Mucosa of gallbladder (tissue), 1 donor: Measurements from ENCODE around the gene NUDT4. TPM values are rescaled to one million over a fixed set of nuclear protein-coding genes. Genes with fewer than 3 reads are reported as not detected.

Experiments used
- DNase-seq: peaks from one replicate; pipeline ENCODE4 v3.0.0-alpha.2; 2020; ENCODE audit warnings: low spot score
- total RNA-seq: library from RNA; stranded (reverse); gene quantifications from one replicate; pipeline ENCODE4 v1.2.1, GENCODE V29; 2021
- donor health status: DM: no; HTN: no; CAD: no.

NUDT4 gene
- 393 TPM for total RNA-seq

- DNase-seq = peak; percentile 98
Observed at GRCh38 chr12:93377252-93378195, at the start of gene NUDT4. NUDT4 (plus strand) TSS chr12:93377925; CDS start chr12:93378323, 398 bp downstream.

DNA sequence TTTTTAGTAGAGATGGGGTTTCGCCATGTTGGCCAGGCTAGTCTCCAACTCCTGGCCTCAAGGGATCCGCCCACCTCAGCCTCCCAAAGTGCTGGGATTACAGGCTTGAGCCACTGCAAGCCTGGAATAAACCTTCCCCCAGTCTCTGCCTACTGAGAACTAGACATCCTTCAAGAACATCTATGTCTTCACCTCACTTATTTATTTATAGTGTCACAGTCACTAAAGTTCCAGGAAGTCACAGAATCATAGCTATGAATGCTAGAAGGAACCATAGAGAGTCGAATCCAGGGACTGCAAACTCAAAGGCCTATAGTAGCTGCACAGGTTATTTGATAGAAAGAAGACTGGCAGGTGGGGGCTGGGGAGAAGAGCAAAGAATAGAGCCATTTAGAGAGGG is 44.7 kb upstream of the NUDT4 start:
- DNase-seq = no peak

- no peak for DNase-seq
Observed at GRCh38 chr12:93333828-93334227, 43.9 kb upstream of the NUDT4 start.

DNA sequence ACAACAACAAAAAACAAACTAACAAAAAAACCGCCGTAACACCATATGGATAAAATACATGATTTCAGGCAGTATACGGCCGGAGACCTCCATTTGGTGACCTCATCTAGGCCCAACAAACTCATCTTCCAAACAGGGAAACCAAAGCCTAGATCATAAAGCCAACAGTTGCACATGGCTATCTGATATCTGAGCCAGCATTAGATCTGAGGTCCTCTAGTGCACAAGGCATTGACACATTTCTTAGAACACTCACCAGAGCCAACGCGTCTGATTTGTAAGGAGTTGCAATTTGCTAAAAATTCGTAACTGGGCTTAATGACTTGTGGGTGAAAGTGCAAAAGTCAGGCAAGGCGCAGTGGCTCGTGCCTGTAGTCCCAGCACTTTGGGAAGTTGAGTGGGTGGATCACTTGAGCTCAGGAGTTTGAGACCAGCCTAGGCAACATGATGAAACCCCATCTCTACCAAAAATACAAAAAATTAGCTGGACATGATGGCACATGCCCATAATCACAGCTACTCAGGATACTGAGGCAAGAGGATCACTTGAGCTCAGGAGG is 42.0 kb upstream of the NUDT4 start:
- DNase-seq = no peak

DNA sequence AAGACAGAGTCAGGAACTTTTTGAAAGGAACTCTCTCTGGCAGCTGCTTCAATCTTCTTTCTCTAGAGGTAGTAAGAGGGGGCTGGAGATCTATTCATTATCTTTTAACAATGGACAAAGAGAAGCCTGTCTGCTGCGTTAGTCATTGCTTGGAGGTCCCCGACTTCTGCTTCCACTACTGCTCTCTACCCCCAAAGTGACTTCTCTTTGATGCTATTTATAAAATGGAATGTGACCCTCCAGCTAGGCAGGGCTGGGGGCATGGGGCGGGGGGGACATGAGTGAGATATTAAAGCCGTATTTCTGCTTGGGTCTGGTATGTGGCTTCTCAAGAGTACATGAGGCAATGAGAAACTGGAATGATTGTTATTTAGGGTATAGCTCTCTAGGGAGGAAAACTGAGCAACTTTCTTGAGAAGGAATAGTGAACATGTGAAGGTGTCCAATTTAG is 41.4 kb upstream of the NUDT4 start:
- no peak for DNase-seq

DNA sequence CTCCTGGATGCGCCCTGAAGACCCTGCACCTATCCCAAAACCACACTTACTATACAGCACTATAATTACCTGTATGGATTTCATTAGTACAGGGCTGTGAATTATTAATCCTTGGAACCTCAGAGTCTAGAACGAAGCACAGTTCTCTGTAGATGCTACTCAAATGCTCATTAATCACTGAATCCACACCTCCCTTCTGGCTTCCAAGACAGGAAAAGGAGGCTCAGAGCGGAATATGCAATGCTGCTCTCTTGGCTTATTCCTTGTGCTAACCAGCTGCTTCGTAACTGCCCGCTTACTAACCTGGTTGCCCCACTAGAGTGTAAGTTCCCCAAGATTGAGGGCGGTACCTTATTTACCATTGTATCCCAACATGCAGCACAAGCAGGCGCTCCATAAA is 39.1 kb upstream of the NUDT4 start:
- DNase-seq = no peak

DNA sequence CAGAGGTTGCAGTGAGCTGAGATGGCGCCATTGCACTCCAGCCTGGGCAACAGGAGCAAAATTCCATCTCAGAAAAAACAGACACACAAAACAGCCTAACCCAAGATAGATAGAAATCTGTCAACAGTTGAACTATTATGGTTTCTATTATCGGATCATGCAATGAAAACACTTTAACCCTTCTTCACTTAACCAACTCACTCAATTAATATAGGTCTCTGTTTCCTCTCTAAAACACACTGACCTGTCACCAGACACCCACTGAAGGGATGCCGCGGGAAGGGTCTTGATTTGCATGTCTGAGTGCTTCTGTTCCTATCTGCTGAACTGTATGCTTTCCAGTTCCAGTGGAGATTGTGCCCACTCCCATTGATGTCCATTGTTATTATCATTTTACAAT is 38.0 kb upstream of the NUDT4 start:
- DNase-seq = no peak

- DNase-seq = no peak
Observed at GRCh38 chr12:93341409-93342049, 36.2 kb upstream of the NUDT4 start.

- no peak for DNase-seq
Observed at GRCh38 chr12:93347054-93347785, 30.5 kb upstream of the NUDT4 start.

GRCh38 chr12:93348575-93349435 is 28.9 kb upstream of the NUDT4 start:
- no peak for DNase-seq

- DNase-seq = no peak
Observed at GRCh38 chr12:93351726-93352125, 26.0 kb upstream of the NUDT4 start.

DNA sequence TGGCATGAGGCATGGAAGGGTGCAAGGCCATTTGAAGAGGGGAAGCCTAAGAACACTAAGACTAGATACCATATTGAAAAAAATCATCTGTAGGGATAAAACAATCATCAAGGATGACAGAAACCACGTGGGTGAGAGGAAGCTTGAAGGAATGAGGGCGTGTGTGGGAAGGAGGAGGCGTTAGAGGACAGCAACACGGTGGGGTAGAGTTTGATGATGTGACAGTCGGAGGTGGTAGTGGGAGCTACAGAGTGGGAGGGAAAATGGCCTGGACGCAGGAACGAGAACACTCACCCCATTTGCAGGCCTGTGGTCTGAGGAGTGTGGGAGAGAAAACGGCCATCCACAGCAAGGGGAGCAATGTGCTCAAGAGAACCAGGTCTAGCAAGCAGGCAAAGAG is 25.4 kb upstream of the NUDT4 start:
- DNase-seq = no peak

- DNase-seq = no peak
Observed at GRCh38 chr12:93356214-93356613, 21.5 kb upstream of the NUDT4 start.

- DNase-seq = no peak
Observed at GRCh38 chr12:93358058-93358457, 19.7 kb upstream of the NUDT4 start.

- no peak for DNase-seq
Observed at GRCh38 chr12:93358821-93359220, 18.9 kb upstream of the NUDT4 start.

GRCh38 chr12:93360688-93361087 is 17.0 kb upstream of the NUDT4 start:
- DNase-seq = no peak

DNA sequence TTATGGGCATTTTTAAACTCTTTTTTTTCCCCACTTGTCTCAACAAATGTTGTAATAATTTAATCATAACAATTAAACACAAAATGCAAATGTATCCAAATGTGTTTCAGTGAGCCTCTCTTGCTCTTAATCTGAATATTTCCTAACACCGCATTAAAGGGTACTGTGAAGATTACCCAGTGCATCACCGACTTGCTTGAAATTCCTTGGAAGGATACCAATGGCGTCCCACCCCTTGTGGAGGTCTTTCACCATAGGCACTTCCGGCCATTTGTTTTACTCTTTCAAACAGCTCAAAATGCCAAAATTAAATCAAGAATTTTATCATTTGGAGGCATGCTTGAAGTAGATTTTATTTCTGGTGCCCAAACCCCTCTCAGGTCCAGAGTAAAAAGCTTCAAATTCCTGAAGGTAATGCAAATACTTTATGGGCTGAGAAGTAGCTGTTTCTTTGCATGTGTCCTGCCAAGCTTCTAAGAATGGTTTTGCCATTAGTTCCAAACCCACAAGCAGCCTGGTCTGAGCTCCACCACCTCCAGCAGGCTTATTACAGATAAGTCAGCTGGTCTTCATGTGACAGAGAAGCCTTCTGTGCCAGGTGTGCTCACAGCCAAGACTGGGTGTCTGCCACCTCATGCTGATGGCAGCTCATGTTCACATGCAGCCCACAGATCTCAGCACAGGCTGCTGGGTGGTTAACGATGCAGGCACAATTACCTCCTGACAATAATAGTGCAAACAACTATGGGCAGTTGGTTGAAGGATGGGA is 16.4 kb upstream of the NUDT4 start:
- DNase-seq = no peak

DNA sequence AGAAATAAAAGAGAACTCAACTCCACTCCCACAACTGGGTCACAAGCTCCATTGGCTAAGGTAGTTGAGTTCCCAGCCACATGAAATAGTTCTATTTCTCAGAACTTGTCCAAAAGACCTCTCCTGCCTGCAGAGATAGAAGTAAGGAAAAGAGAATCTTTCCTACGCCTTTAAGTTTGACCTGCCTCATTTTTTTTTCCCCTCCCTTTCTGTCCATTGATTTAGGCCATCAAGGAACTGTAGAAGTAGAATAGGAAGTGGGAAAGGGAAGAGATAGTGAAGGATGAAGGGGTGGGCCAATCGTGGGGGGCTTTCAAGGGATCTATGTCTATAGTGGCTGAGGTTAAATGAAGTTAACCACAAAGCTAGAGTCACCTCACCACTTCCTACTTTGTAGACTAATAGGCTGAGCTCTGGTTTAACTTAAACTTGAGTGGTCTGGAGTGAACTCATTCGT is 13.9 kb upstream of the NUDT4 start:
- no peak for DNase-seq

GRCh38 chr12:93365616-93366405 is 11.9 kb upstream of the NUDT4 start:
- DNase-seq = no peak
